ENCODE results near the gene ZNF502. TPM values are rescaled to one million over a fixed set of nuclear protein-coding genes. Genes with fewer than 3 reads are reported as not detected.
A peak's percentile ranks its signal among the peaks of the same experiment; 100 is the strongest.

ZNF502 gene
- total RNA-seq, 1 donor from 2014 or later, result 4.4 TPM

DNA sequence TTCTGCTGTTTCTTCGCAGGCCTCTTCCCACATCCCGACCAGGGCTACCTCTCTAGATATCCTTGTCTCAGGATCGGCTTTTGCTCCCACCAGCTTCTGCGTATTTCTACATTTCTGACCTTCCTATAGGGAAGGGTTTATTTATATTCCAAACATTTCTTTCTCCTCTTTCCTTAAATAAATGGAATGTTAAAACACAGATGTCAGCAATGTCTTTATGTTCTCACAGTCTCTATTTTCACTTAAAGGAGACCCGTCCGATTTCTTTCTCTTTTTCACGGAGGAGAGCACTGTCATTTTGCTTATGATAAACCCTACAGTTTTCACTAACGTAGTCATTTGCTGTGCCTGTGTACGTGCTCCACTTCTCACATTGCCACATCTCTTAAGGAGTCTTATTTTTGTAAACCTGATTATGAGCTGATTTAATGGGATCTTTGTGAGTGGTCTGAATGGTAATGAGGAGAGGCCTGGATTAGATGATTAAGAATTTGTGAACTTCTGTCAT, 49.8 kb downstream of the ZNF502 start:
- no peak for DNase-seq (ENCODE audit: extremely low spot score in 2 of 2)
- Histone ChIP-seq H3K27me3 (no peaks in the 10 kb centered on the region), H3K36me3 (peaks cover 0 to 6% of the 10 kb centered on the region in 2 donors), H3K27ac (no peak overlapping the region), H3K4me1 (peaks cover 15% of the 10 kb centered on the region), H3K9me3 (no peaks in the 10 kb centered on the region), H3K4me3 (peak overlapping the region; percentile 71 to 80)
- TF ChIP-seq POLR2AphosphoS5 (IDR thresholded peaks at IDR 0.05; ENCODE audit: insufficient read depth in 1 of 2, low read depth in 1 of 2), result no peak
- TF ChIP-seq, protein P1, sequence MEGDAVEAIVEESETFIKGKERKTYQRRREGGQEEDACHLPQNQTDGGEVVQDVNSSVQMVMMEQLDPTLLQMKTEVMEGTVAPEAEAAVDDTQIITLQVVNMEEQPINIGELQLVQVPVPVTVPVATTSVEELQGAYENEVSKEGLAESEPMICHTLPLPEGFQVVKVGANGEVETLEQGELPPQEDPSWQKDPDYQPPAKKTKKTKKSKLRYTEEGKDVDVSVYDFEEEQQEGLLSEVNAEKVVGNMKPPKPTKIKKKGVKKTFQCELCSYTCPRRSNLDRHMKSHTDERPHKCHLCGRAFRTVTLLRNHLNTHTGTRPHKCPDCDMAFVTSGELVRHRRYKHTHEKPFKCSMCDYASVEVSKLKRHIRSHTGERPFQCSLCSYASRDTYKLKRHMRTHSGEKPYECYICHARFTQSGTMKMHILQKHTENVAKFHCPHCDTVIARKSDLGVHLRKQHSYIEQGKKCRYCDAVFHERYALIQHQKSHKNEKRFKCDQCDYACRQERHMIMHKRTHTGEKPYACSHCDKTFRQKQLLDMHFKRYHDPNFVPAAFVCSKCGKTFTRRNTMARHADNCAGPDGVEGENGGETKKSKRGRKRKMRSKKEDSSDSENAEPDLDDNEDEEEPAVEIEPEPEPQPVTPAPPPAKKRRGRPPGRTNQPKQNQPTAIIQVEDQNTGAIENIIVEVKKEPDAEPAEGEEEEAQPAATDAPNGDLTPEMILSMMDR (IDR thresholded peaks at IDR 0.05), result no peak
- no peak for TF ChIP-seq POLR2A (IDR thresholded peaks at IDR 0.05)
- intact Hi-C loops (cut with DNase I), result no loop called here

DNA sequence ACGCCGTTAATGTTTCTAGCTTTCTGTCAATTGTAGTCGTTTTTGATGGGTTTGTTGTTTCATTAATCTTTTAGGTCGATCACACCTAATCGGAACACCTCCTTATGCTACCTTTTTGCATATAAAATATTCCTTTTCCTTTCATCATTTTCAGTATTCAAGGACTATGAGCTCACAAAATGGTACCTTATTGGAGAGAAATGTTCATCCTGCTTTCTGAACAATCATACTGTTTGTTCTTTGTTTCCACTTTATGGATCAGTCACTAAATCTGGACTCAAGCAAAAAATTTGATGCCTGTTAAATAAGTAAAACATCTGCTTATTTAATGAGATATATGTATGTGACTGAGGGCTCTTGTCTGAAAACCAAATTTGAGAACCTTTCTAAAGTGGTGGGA, 50.2 kb downstream of the ZNF502 start:
- DNase-seq (ENCODE audit: extremely low spot score in 2 of 2), result no peak
- intact Hi-C loops (cut with DNase I), result no loop called here
- no peak overlapping the region for H3K4me3 ChIP-seq
- H3K9me3 ChIP-seq, result no peaks in the 10 kb centered on the region
- H3K27me3 ChIP-seq, result no peaks in the 10 kb centered on the region
- H3K27ac ChIP-seq, result no peak overlapping the region
- H3K36me3 ChIP-seq, result peaks cover 0 to 6% of the 10 kb centered on the region in 2 donors
- TF ChIP-seq, protein P1 (IDR thresholded peaks at IDR 0.05), result no peak
- no peak for TF ChIP-seq POLR2A (IDR thresholded peaks at IDR 0.05)
- no peak for TF ChIP-seq POLR2AphosphoS5 (IDR thresholded peaks at IDR 0.05; ENCODE audit: insufficient read depth in 1 of 2, low read depth in 1 of 2)
- peaks cover 15% of the 10 kb centered on the region for H3K4me1 ChIP-seq

DNA sequence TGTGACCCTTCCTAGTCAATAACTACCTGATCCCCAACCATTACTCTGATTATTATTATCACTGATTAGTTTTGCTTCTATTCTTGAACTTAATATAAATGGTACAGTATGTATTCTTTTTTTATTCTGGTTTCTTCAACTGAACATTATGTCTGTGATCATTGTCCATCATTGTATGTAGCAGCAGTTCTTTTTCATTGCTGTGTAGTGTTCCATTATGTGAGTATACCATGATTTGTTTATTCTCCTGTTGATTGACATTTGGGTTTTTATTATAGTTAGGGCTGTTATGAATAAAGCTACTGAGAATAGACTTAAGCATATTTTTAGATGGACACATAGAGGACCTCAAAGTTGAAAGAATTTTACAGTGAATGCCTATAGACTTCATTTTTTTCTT, 51.8 kb downstream of the ZNF502 start:
- intact Hi-C loops (cut with DNase I), result no loop called here
- H3K36me3 ChIP-seq, result no peaks in the 10 kb centered on the region
- H3K27ac ChIP-seq, result no peak overlapping the region
- H3K4me1 ChIP-seq, result peaks cover 15% of the 10 kb centered on the region
- H3K27me3 ChIP-seq, result no peaks in the 10 kb centered on the region
- no peak for DNase-seq (ENCODE audit: extremely low spot score in 2 of 2)
- no peaks in the 10 kb centered on the region for H3K9me3 ChIP-seq
- no peak overlapping the region for H3K4me3 ChIP-seq
- TF ChIP-seq, protein P1 (IDR thresholded peaks at IDR 0.05), result no peak
- TF ChIP-seq POLR2AphosphoS5 (IDR thresholded peaks at IDR 0.05; ENCODE audit: insufficient read depth in 1 of 2, low read depth in 1 of 2) (no peak), POLR2A (IDR thresholded peaks at IDR 0.05) (no peak)

DNA sequence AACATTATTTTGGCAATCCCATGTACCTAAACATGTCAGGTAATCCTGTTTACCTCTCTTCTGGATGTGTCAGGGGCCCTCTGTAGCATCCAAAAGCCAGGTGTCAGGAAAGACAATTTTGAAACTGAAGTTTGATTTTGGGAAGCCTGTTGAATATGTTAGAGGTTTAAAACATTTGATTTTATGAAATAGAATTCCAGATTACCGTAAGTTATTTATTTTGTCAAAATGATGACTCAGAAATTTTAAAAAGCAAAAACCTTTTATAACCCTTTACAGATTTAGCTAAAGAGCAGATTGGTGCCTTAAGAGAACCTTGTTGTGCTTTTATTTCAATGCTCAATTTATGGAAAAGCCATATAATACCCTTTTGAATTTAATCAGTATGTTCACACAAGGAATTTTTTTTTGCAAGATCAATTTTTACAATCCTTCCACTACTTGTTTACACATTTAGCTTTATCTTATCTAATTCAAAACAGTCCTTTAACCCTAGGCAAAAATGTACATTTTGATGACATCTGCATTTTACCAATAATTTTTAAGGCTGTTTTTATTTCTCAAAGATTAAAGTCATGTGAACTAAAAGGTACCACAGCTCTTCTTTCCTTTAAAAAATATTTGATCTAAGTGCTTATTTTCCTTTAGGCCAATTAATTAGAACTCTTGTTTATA, 59.1 kb downstream of the ZNF502 start:
- Histone ChIP-seq H3K27ac (no peak overlapping the region), H3K27me3 (no peaks in the 10 kb centered on the region), H3K36me3 (no peaks in the 10 kb centered on the region), H3K4me3 (no peak overlapping the region), H3K9me3 (no peaks in the 10 kb centered on the region), H3K4me1 (no peaks in the 10 kb centered on the region)
- TF ChIP-seq, protein P1 (IDR thresholded peaks at IDR 0.05), result no peak
- DNase-seq (ENCODE audit: extremely low spot score in 2 of 2), result no peak
- intact Hi-C loops (cut with DNase I), result no loop called here

DNA sequence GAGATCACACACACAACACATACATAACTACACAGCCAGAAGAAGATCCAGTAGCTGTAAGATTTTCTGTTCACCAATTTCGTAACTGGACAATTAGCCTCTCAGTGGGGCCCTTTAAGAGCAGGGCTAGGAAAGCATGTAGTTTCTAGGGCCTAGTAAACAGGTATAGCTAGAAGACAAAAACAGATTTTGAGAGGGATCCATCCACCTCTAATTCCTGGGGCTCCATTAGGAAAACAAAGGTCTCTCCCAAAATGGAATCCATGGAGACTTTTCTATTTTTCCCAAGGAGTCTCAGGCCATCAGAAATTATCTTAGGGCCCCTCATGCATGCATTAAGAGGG, 59.6 kb downstream of the ZNF502 start:
- TF ChIP-seq, protein P1 (IDR thresholded peaks at IDR 0.05), result no peak
- intact Hi-C loops (cut with DNase I), result no loop called here
- no peaks in the 10 kb centered on the region for H3K36me3 ChIP-seq

More for the DNA sequence above, 59.6 kb downstream of the ZNF502 start:
- Histone ChIP-seq H3K4me3 (no peak overlapping the region), H3K9me3 (no peaks in the 10 kb centered on the region), H3K27me3 (no peaks in the 10 kb centered on the region), H3K27ac (no peak overlapping the region), H3K4me1 (no peaks in the 10 kb centered on the region)
- no peak for DNase-seq (ENCODE audit: extremely low spot score in 2 of 2)
